ENCODE data around the gene PI4K2B. TPM values are rescaled to one million over a fixed set of nuclear protein-coding genes. Genes with fewer than 3 reads are reported as not detected.

Gene PI4K2B
- total and polyA plus RNA-seq, 2 of the 8 experiments (the other 6 are each of a cell fraction or from before 2014, with no cell fraction given), result 3.0 to 16.2 TPM

GRCh38 chr4:25308761-25309160 lies 74.9 kb downstream of the PI4K2B start:
- no peak overlapping the region for H4K91ac ChIP-seq (replicated peaks; ENCODE audit: insufficient read length, low read length)
- no peaks in the 10 kb centered on the region for H3K79me2 ChIP-seq (ENCODE audit: control insufficient read depth in 1 of 2, insufficient read depth in 2 of 2, low read length in 2 of 2)
- DNase-seq (ENCODE audit: low read depth in 1 of 2, low spot score in 2 of 2) (no peak), FAIRE-seq (no peak)
- no peak overlapping the region for H2AK5ac ChIP-seq (ENCODE audit: low read depth, low read length)
- H2AFZ ChIP-seq (ENCODE audit: low read length), result no peak overlapping the region
- no peak overlapping the region for H3K4me2 ChIP-seq (ENCODE audit: insufficient read depth in 1 of 2, low read depth in 2 of 2, low read length in 2 of 2)
- no peak overlapping the region for H3K14ac ChIP-seq (ENCODE audit: insufficient read length)
- no peaks in the 10 kb centered on the region; a peak in 1 of 7 replicates for H3K4me1 ChIP-seq (replicated peaks in 1 of 4; ENCODE audit: control insufficient read depth in 3 of 4, insufficient read depth in 4 of 4, low read length in 3 of 4)
- WGBS, 2 experiments (ENCODE audit: extremely low coverage in 1 of 2, insufficient coverage in 1 of 2, insufficient read length in 1 of 2, insufficient replicate concordance in 2 of 2, low coverage in 1 of 2, low lambda C conversion rate in 2 of 2, missing lambda C conversion rate in 1 of 2), result 84% methylated on average over 7 of the region's 7 CpGs; no CpG with 5 or more reads in 1 of the 2 experiments
- H4K8ac ChIP-seq (ENCODE audit: extremely low read depth, insufficient read depth, low read length), result no peak overlapping the region
- H4K20me1 ChIP-seq (replicated peaks in 1 of 2; ENCODE audit: control insufficient read depth in 1 of 2, insufficient read depth in 2 of 2, low read length in 2 of 2), result no peaks in the 10 kb centered on the region
- no peaks in the 10 kb centered on the region for H3K79me1 ChIP-seq (ENCODE audit: low read depth, low read length)
- TF ChIP-seq TBP (IDR thresholded peaks at IDR 0.05; ENCODE audit: low read depth, low read length), result no peak
- TF ChIP-seq POLR2AphosphoS5 (IDR thresholded peaks at IDR 0.05; ENCODE audit: low read depth, low read length), result no peak
- TF ChIP-seq SP4 (IDR thresholded peaks at IDR 0.05; ENCODE audit: low read length), result no peak
- TF ChIP-seq ZNF274 (IDR thresholded peaks at IDR 0.05; ENCODE audit: borderline replicate concordance, extremely low read depth, low read length), result no peak
- TF ChIP-seq SP1 (IDR thresholded peaks at IDR 0.05; ENCODE audit: low read depth, low read length), result no peak
- TF ChIP-seq GABPA (IDR thresholded peaks at IDR 0.05; ENCODE audit: borderline replicate concordance, insufficient read depth, low read length), result no peak
- no peak for TF ChIP-seq KDM4A (IDR thresholded peaks at IDR 0.05; ENCODE audit: low read depth, low read length, severe bottlenecking)
- no peak for TF ChIP-seq RAD21 (IDR thresholded peaks at IDR 0.05 in 1 of 2, conservative IDR thresholded peaks at IDR 0.05 in 1 of 2; ENCODE audit: low read depth in 2 of 2, low read length in 2 of 2)
- TF ChIP-seq SRF (IDR thresholded peaks at IDR 0.05; ENCODE audit: low read depth, low read length), result no peak
- TF ChIP-seq RBBP5 (IDR thresholded peaks at IDR 0.05; ENCODE audit: borderline replicate concordance, low read depth, low read length), result no peak
- TF ChIP-seq CBX5 (IDR thresholded peaks at IDR 0.05; ENCODE audit: low read depth, low read length), result no peak
- TF ChIP-seq MAX (IDR thresholded peaks at IDR 0.05), result no peak
- TF ChIP-seq TAF7 (optimal IDR thresholded peaks at IDR 0.05; ENCODE audit: borderline replicate concordance, low read depth, low read length), result no peak
- CTCF ChIA-PET (ENCODE audit: partially characterized antibody), result interaction anchor here (0.6 to 1.4 kb wide), 3 partner anchors 58 to 894 kb away, joined by 3 to 4 read pairs (median 4); no protein-coding TSS in a partner anchor
- POLR2A ChIA-PET (ENCODE audit: partially characterized antibody), result interaction anchor here (0.7 kb wide), 1 partner anchor 77 kb away, joined by 3 read pairs; no protein-coding TSS in a partner anchor
- H2BK20ac ChIP-seq (ENCODE audit: low read length), result no peak overlapping the region
- no peaks in the 10 kb centered on the region for H3K36me3 ChIP-seq (ENCODE audit: control insufficient read depth in 2 of 4, insufficient read depth in 4 of 4, low read length in 3 of 4)
- H3K9ac ChIP-seq (replicated peaks in 1 of 4; ENCODE audit: extremely low read depth in 1 of 4, low read depth in 3 of 4, low read length in 3 of 4), result no peak overlapping the region
- H3K56ac ChIP-seq (replicated peaks; ENCODE audit: insufficient read length, low read depth, low read length), result no peak overlapping the region
- no peak overlapping the region for H2BK120ac ChIP-seq (replicated peaks; ENCODE audit: low read depth, low read length)
- H3K18ac ChIP-seq (ENCODE audit: extremely low read depth, low read length), result no peak overlapping the region
- no peaks in the 10 kb centered on the region; a peak in 1 of 7 replicates for H3K27me3 ChIP-seq (replicated peaks in 1 of 4; ENCODE audit: control insufficient read depth in 3 of 4, extremely low read depth in 1 of 4, insufficient read depth in 3 of 4, low read length in 3 of 4)
- no peak overlapping the region for H2BK12ac ChIP-seq (ENCODE audit: low read depth, low read length)
- H3K9me3 ChIP-seq (ENCODE audit: insufficient read depth in 2 of 2, low read depth in 1 of 2, low read length in 1 of 2), result no peaks in the 10 kb centered on the region
- no peak overlapping the region for H3K27ac ChIP-seq (ENCODE audit: low read depth, low read length)
- H3K23me2 ChIP-seq (ENCODE audit: low read depth, low read length), result peaks cover 1% of the 10 kb centered on the region; the same call in 1 of the 2 replicates
- no peak overlapping the region for H4K5ac ChIP-seq (ENCODE audit: insufficient read length, low read depth, low read length)
- no peak overlapping the region for H2BK15ac ChIP-seq (ENCODE audit: low read length)
- no peak overlapping the region for H2BK5ac ChIP-seq (ENCODE audit: low read depth, low read length)
- no peak overlapping the region for H3K4ac ChIP-seq (replicated peaks; ENCODE audit: insufficient read length, low read depth, low read length)
- H3K23ac ChIP-seq (ENCODE audit: insufficient read length), result no peak overlapping the region
- no peak overlapping the region for H3K4me3 ChIP-seq (ENCODE audit: extremely low read depth in 1 of 4, insufficient read depth in 2 of 4, low read depth in 3 of 4, low read length in 4 of 4)

Data from H1 (cell line).